ELR (cell line): Measurements from ENCODE around the gene CCDC191.

Experiments used
- DNase-seq: peaks from one replicate; pipeline ENCODE4 v3.0.0-alpha.2; 2015; ENCODE audit warnings: low read depth

The CCDC191 gene

DNA sequence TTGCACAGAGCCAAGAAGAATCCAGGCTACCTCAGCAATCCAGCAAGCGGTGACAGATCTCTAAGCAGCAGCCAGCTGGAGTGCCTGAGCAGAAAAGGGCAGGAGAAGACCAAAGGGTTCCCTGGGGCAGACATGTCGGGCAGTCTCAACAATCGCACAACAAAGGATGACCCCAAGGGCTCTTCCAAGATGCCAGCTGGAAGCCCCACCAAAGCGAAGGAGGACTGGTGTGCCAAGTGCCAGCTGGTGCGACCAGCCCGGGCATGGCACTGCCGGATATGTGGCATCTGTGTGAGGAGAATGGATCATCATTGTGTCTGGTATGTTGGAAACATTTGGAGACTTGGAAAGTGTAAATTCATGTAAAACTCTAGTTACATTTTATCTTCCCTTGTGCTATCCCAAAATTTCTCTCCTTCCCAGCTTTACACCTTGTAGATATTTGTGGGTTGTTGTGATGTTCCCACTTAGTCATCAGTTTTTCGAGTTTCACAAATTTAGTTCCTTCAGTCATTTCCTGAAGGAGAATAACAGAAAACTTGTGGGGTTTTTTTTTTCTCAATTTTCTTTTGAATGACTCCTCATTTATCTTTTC, 102.1 kb downstream of the CCDC191 start:
- DNase-seq: no peak

DNA sequence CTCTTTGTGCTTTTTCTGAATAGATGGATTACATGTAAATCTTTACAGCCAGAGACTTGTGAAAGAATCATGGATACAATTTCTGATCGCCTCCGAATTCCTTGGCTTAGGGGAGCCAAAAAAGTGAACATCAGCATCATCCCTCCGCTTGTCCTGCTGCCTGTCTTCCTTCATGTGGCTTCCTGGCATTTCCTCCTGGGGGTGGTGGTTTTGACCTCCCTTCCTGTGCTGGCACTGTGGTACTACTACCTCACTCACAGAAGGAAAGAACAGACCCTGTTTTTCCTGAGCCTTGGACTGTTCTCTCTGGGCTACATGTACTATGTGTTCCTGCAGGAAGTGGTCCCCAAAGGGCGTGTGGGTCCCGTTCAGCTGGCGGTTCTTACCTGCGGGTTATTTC, 102.6 kb downstream of the CCDC191 start:
- DNase-seq: no peak

DNA sequence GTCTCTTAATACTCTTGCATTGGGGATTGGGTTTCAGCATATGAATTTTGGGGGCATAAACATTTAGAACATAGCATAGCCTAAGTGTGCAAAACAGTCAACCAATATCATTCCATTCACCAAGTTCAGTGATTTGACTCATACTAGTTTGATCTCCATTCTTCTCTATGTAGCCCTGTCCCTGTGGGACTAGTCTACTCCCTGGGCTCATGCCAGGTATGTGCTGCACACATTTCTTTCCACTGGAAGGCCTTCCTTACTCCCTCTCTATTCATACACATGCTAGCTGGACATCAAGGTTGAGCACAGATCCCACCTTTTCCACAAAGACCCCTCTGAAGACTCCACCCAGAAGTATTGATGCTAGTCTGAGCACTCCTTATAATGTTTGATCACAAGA, 103.4 kb downstream of the CCDC191 start:
- no peak for DNase-seq

DNA sequence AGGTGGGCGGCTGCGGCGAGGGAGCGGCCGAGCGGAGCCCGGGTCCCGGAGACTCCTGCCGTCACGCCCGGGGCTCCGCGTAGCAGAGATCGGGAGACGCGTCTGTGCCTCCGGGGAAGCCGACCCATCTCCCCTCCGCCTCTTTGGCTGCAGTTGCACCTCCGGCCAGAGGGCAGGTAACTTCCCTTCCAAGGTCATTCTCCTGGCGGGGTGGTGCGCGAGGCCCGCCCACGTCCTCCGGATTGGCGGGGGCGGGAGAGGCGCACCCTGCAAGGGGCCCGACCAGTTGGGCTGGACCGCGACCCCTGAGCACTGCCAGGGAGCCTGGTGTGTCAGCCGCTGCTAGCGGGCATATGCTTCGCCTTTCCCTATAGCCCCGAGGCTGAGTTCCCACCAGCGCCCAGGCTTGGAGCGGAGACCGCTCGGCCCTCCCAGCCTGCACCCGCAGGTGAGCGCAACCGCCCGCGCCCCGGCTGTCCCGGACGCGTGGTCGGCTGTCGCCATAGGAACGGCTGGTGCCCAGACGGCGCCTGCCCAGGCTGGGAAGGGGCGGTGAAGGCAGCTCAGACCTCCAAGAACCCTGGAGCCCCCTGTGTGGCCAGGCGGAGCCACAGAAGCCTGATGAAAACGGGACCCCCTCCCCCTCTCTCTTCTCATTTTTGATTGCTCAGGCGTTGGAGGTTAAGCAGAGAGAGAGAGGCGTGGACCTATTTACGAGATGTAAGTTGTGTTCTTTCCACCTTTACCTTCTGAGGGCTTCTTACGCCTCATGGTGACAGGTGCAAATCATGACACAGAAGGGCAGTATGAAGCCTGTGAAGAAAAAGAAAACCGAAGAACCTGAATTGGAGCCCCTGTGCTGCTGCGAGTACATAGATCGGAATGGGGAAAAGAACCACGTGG, 108.1 kb downstream of the CCDC191 start:
- peak; percentile 33 for DNase-seq

DNA sequence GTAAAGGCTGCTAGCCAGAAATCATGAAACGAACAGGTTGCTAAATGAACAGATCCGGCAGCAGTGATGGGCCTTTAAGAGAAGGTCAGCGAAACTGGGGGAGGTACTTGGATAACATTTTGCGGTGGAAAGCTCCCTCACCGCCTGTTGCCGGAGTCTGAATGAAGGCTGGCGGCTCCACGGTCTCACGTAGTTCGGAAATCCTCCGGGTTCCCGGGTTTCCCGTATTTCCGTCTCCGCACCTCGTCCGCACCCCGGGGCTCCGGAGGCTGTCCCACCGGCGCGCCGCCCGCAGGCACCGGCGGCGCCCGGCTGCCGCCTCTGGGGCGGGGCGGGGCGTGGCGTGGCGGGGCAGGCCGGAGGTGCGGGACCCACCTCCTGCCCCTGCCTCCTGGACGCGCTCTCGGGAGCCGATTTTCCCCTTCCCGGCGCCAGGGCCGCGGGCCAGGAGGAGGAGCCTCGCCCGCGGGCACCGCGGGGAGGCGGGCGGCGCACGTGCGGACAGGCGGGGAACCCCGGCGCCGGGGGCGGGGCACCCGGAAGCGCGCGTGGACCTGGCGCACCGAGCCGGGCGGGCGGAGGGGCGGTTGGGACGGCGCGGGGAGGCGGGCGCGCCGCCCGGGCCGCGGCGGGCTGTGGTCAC, 108.8 kb downstream of the CCDC191 start, which contains the start of gene ZDHHC23:
TSS of gene ZDHHC23 (plus strand) at position 642 of the 643 bp plus-strand sequence. CDS start 790 bp downstream, outside the sequence.
- DNase-seq: peak; percentile 71

DNA sequence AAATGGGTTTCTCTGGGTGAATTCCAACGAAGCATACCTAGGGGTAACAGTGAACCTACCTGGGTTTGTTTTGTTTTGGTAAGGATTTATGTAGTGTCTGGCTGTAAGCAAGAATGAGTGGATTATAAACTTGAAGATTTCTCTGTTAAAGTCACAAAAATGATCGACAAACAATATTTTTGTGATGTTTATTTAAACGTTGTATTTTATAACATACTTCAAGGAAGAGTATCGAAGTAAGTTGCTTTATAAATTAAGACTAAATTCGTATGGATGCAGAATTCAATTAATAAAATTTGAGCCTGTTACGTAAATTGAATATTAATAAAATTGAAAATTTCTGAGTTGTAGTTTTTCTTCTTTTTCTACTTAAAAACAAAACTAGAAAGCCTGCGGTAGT, 109.5 kb downstream of the CCDC191 start:
- no peak for DNase-seq

DNA sequence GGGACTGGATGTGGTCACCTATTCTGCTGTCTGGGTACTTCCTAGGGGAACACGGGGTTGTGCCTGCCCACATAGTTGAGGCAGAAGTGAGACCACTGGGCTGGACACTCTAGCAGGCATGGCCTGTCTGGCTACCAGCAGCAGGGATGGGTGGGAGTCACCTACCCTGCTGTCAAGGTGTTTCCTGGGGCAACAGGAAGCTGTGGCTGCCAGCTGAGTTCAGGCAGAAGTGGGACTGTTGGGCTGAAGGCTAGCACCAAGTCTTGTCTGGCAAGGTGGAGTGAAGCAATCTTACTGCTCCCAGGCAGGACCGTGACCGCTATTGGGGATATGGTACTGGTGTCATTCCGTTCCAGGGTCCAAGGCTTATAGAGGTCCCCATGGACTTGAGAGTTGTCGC, 128.8 kb downstream of the CCDC191 start:
- DNase-seq: no peak

DNA sequence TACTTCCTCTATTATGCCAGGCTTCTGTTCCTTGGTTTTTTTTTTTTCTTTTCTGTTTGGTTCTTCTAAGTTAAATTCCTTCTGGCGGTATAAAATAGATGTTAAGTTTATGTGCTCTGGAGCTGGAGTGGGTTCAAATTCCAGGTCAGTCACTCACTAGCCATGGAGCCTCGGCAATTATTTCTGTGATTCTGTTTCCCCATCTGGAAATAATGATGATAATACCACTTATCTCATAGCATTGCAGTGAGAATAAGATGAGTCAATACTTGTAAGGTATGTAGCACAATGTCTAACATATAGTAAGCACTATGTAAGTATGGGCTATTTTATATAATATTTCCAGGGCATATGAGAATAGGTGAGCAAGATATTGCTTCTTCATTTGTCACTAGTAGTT, 141.7 kb downstream of the CCDC191 start:
- peak; percentile 45 for DNase-seq
